Stimulated activated CD4-positive, alpha-beta T cell treated with anti-CD3 and anti-CD28 coated beads, Interleukin-12 subunit alpha, Interleukin-12 subunit beta, amount 100 ng/mL, for 4 hours (primary cell): Measurements from ENCODE around the gene RAB23.

Experiments
- DNase-seq: peaks from one replicate; pipeline ENCODE4 v3.0.0-alpha.2; 2020

RAB23 gene

GRCh38 chr6:57177545-57178265 lies 44.4 kb downstream of the RAB23 start:
- no peak for DNase-seq

- DNase-seq: no peak
These were observed 47.6 kb downstream of the RAB23 start for GRCh38 chr6:57174511-57174907.

GRCh38 chr6:57173886-57174510 lies 48.1 kb downstream of the RAB23 start:
- DNase-seq: no peak

- DNase-seq: peak; percentile 22
These were observed 48.8 kb downstream of the RAB23 start for GRCh38 chr6:57173056-57173885.

GRCh38 chr6:57172136-57173055 lies 49.7 kb downstream of the RAB23 start, which contains the start of gene BAG2:
Gene BAG2, plus strand, starts transcription at chr6:57172326. Its CDS starts 372 bp downstream, at chr6:57172698.
- peak; percentile 87 for DNase-seq

- no peak for DNase-seq
These were observed 57.0 kb downstream of the RAB23 start for GRCh38 chr6:57165080-57165479.

GRCh38 chr6:57163956-57164355 lies 58.2 kb downstream of the RAB23 start:
- no peak for DNase-seq

- no peak for DNase-seq
These were observed 59.6 kb downstream of the RAB23 start for GRCh38 chr6:57162516-57162915.

GRCh38 chr6:57162028-57162427 lies 60.1 kb downstream of the RAB23 start:
- DNase-seq: no peak

GRCh38 chr6:57159127-57159526 lies 63.0 kb downstream of the RAB23 start:
- no peak for DNase-seq

- no peak for DNase-seq
These were observed 63.4 kb downstream of the RAB23 start for GRCh38 chr6:57158658-57159057.

- DNase-seq: no peak
These were observed 73.9 kb downstream of the RAB23 start for GRCh38 chr6:57147955-57148858.

- DNase-seq: no peak
These were observed 74.7 kb downstream of the RAB23 start for GRCh38 chr6:57147401-57147800.

- DNase-seq: no peak
These were observed 78.4 kb downstream of the RAB23 start for GRCh38 chr6:57143690-57144089.

- DNase-seq: no peak
These were observed 80.0 kb downstream of the RAB23 start for GRCh38 chr6:57142178-57142525.

GRCh38 chr6:57141451-57142177 lies 80.5 kb downstream of the RAB23 start:
- DNase-seq: no peak

- no peak for DNase-seq
These were observed 84.1 kb downstream of the RAB23 start for GRCh38 chr6:57138026-57138425.

- no peak for DNase-seq
These were observed 84.8 kb downstream of the RAB23 start for GRCh38 chr6:57137350-57137749.
